Measurements from ENCODE around the gene VWA8. TPM values are rescaled to one million over a fixed set of nuclear protein-coding genes. Genes with fewer than 3 reads are reported as not detected.

The VWA8 gene
- polyA plus RNA-seq, 1 of the 3 experiments (the other 2 are of a cell fraction) = 5.5 TPM

DNA sequence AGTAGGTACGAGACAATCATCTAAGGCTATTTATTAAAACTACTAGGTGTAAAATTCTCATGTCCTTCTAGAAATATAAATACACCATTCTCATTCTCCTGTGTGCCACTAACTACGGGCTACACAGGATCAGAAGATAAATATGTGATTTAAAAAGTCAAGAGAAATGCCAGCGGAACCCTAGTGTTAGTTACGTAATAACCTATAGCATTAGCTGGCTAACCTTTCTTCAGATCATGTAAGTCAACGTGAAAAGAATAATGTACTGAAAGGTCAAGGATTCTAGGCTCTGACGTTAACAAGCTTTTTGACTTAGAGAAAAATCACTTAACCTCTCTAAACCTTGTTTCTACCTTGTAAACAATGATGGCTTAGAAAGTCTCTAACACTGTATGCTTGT is 381.7 kb downstream of the VWA8 start:
- Histone ChIP-seq H4K20me1 (ENCODE audit: insufficient read depth) (no peaks in the 10 kb centered on the region), H3K9me3 (no peaks in the 10 kb centered on the region), H3K9me2 (no peaks in the 10 kb centered on the region), H3K4me3 (ENCODE audit: low read depth in 2 of 2, low read length in 1 of 2) (no peak overlapping the region), H3K36me3 (replicated peaks in 1 of 2; ENCODE audit: control insufficient read depth in 1 of 2, insufficient read depth in 2 of 2, low read length in 1 of 2) (peaks cover 0 to 9% of the 10 kb centered on the region in 2 experiments), H3K9ac (no peak overlapping the region), H3K4me2 (no peak overlapping the region), H3K27me3 (ENCODE audit: insufficient read depth) (no peaks in the 10 kb centered on the region), H3K27ac (ENCODE audit: low read depth in 2 of 2, low read length in 1 of 2) (no peak overlapping the region), H3K4me1 (ENCODE audit: control insufficient read depth in 1 of 2, insufficient read depth in 2 of 2, low read depth in 1 of 2, low read length in 1 of 2) (no peaks in the 10 kb centered on the region), H3K79me2 (ENCODE audit: insufficient read depth) (no peaks in the 10 kb centered on the region), H3F3A (replicated peaks; ENCODE audit: insufficient read depth) (no peaks in the 10 kb centered on the region), H2AFZ (ENCODE audit: low read depth) (no peak overlapping the region)
- TF ChIP-seq GATA2 (CRISPR knock-in tag; IDR thresholded peaks at IDR 0.05) (no peak), RCOR1 (IDR thresholded peaks at IDR 0.05; ENCODE audit: low read length) (no peak)
- POLR2A ChIA-PET = no interaction called here
- DNase-seq = no peak
- 94% methylated on average over 6 of the region's 6 CpGs for WGBS (ENCODE audit: low lambda C conversion rate)
- CTCF ChIA-PET = interaction anchor here (1.7 kb wide), 1 partner anchor 10 kb away, joined by 4 read pairs; no protein-coding TSS in a partner anchor

DNA sequence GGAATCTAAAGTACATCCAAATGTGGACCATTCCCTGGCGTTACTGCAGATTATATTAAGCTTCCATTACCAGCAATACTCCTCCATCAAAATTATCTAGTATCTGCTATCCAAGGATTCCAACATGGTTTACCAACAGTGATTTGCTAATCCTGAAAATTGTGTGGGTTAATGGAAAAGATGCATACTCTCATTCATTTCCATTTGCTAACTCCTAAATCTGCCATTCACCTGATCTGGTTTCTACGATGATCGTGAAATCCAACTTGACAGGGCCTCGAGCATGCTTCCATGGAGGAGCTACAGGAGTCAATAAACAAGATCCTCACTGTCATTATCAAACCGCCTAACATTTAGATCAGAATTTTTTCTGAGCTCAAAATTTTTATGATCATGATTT is 382.5 kb downstream of the VWA8 start:
- H3K4me3 ChIP-seq (ENCODE audit: low read depth in 2 of 2, low read length in 1 of 2) = no peak overlapping the region
- no peaks in the 10 kb centered on the region for H3K79me2 ChIP-seq (ENCODE audit: insufficient read depth)
- no peaks in the 10 kb centered on the region for H3K27me3 ChIP-seq (ENCODE audit: insufficient read depth)
- no peaks in the 10 kb centered on the region for H4K20me1 ChIP-seq (ENCODE audit: insufficient read depth)
- no peak for DNase-seq
- ChIA-PET POLR2A (no interaction called here), CTCF (interaction anchor here (1.7 kb wide), 1 partner anchor 9 kb away, joined by 4 read pairs; no protein-coding TSS in a partner anchor)
- no peak overlapping the region for H3K27ac ChIP-seq (ENCODE audit: low read depth in 2 of 2, low read length in 1 of 2)
- H3K9ac ChIP-seq = no peak overlapping the region
- H3F3A ChIP-seq (replicated peaks; ENCODE audit: insufficient read depth) = no peaks in the 10 kb centered on the region
- peaks cover 0 to 3% of the 10 kb centered on the region in 2 experiments for H3K36me3 ChIP-seq (replicated peaks in 1 of 2; ENCODE audit: control insufficient read depth in 1 of 2, insufficient read depth in 2 of 2, low read length in 1 of 2)
- H3K9me2 ChIP-seq = no peaks in the 10 kb centered on the region
- TF ChIP-seq EP300 (IDR thresholded peaks at IDR 0.05; ENCODE audit: borderline replicate concordance in 1 of 2, low read depth in 1 of 2, low read length in 1 of 2) = no peak
- TF ChIP-seq MEF2A (IDR thresholded peaks at IDR 0.05; ENCODE audit: borderline replicate concordance, low read depth) = no peak
- TF ChIP-seq RAD21 (IDR thresholded peaks at IDR 0.05; ENCODE audit: low read length) = no peak
- no peak for TF ChIP-seq RCOR1 (IDR thresholded peaks at IDR 0.05; ENCODE audit: low read length)
- TF ChIP-seq FOXJ3 (CRISPR knock-in tag; IDR thresholded peaks at IDR 0.05) = no peak
- no peak for TF ChIP-seq CHD2 (IDR thresholded peaks at IDR 0.05; ENCODE audit: low read length, partially characterized antibody)
- no peak overlapping the region for H2AFZ ChIP-seq (ENCODE audit: low read depth)
- no peaks in the 10 kb centered on the region for H3K4me1 ChIP-seq (ENCODE audit: control insufficient read depth in 1 of 2, insufficient read depth in 2 of 2, low read depth in 1 of 2, low read length in 1 of 2)
- no peak overlapping the region for H3K4me2 ChIP-seq
- no peaks in the 10 kb centered on the region for H3K9me3 ChIP-seq
- WGBS (ENCODE audit: low lambda C conversion rate) = 86% methylated on average over 5 of the region's 5 CpGs

DNA sequence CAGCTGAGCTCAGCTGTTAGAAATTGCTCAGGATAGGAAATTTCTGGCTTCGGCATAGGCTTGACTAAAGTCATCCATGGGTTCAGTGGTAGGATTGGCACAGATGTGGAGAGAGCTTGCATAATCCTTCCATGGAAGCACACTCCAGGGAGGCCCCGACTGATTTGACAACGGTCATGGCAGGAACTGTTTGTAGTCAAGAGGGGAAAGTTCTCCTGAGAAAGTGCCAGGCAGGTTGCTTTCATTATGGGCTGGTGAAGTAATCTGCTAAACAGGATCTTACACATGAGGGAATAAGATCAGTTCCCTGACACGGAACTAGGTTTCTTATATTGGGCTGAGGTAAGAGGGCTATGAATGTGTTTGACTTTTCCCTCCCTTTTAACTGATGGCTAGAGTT is 383.5 kb downstream of the VWA8 start:
- Histone ChIP-seq H3F3A (replicated peaks; ENCODE audit: insufficient read depth) (no peaks in the 10 kb centered on the region), H3K4me1 (ENCODE audit: control insufficient read depth in 1 of 2, insufficient read depth in 2 of 2, low read depth in 1 of 2, low read length in 1 of 2) (no peaks in the 10 kb centered on the region), H3K79me2 (ENCODE audit: insufficient read depth) (no peaks in the 10 kb centered on the region), H3K9ac (no peak overlapping the region), H3K4me3 (ENCODE audit: low read depth in 2 of 2, low read length in 1 of 2) (no peak overlapping the region), H3K4me2 (no peak overlapping the region), H3K9me2 (no peaks in the 10 kb centered on the region), H3K9me3 (no peaks in the 10 kb centered on the region), H4K20me1 (ENCODE audit: insufficient read depth) (no peaks in the 10 kb centered on the region), H3K36me3 (replicated peaks in 1 of 2; ENCODE audit: control insufficient read depth in 1 of 2, insufficient read depth in 2 of 2, low read length in 1 of 2) (peaks cover 0 to 3% of the 10 kb centered on the region in 2 experiments), H3K27me3 (ENCODE audit: insufficient read depth) (no peaks in the 10 kb centered on the region), H3K27ac (ENCODE audit: low read depth in 2 of 2, low read length in 1 of 2) (no peak overlapping the region), H2AFZ (ENCODE audit: low read depth) (no peak overlapping the region)
- POLR2A ChIA-PET = no interaction called here
- WGBS (ENCODE audit: low lambda C conversion rate) = 90% methylated on average over 4 of the region's 4 CpGs
- CTCF ChIA-PET = no interaction called here
- no peak for DNase-seq
- TF ChIP-seq CHD2 (IDR thresholded peaks at IDR 0.05; ENCODE audit: low read length, partially characterized antibody) = no peak
- no peak for TF ChIP-seq SMC3 (IDR thresholded peaks at IDR 0.05; ENCODE audit: low read depth, low read length)
- TF ChIP-seq SIN3A (IDR thresholded peaks at IDR 0.05; ENCODE audit: borderline replicate concordance, low read depth, low read length) = no peak
- TF ChIP-seq, protein P1, sequence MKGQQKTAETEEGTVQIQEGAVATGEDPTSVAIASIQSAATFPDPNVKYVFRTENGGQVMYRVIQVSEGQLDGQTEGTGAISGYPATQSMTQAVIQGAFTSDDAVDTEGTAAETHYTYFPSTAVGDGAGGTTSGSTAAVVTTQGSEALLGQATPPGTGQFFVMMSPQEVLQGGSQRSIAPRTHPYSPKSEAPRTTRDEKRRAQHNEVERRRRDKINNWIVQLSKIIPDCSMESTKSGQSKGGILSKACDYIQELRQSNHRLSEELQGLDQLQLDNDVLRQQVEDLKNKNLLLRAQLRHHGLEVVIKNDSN (IDR thresholded peaks at IDR 0.05; ENCODE audit: borderline replicate concordance, low read depth) = no peak
- TF ChIP-seq EP300 (IDR thresholded peaks at IDR 0.05; ENCODE audit: borderline replicate concordance in 1 of 2, low read depth in 1 of 2, low read length in 1 of 2) = no peak
- no peak for TF ChIP-seq TCF12 (IDR thresholded peaks at IDR 0.05)
- no peak for TF ChIP-seq EZH2phosphoT487 (IDR thresholded peaks at IDR 0.05; ENCODE audit: borderline replicate concordance, low read depth)
- no peak for TF ChIP-seq GATA2 (CRISPR knock-in tag; IDR thresholded peaks at IDR 0.05)
- TF ChIP-seq, protein P2, sequence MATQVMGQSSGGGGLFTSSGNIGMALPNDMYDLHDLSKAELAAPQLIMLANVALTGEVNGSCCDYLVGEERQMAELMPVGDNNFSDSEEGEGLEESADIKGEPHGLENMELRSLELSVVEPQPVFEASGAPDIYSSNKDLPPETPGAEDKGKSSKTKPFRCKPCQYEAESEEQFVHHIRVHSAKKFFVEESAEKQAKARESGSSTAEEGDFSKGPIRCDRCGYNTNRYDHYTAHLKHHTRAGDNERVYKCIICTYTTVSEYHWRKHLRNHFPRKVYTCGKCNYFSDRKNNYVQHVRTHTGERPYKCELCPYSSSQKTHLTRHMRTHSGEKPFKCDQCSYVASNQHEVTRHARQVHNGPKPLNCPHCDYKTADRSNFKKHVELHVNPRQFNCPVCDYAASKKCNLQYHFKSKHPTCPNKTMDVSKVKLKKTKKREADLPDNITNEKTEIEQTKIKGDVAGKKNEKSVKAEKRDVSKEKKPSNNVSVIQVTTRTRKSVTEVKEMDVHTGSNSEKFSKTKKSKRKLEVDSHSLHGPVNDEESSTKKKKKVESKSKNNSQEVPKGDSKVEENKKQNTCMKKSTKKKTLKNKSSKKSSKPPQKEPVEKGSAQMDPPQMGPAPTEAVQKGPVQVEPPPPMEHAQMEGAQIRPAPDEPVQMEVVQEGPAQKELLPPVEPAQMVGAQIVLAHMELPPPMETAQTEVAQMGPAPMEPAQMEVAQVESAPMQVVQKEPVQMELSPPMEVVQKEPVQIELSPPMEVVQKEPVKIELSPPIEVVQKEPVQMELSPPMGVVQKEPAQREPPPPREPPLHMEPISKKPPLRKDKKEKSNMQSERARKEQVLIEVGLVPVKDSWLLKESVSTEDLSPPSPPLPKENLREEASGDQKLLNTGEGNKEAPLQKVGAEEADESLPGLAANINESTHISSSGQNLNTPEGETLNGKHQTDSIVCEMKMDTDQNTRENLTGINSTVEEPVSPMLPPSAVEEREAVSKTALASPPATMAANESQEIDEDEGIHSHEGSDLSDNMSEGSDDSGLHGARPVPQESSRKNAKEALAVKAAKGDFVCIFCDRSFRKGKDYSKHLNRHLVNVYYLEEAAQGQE (IDR thresholded peaks at IDR 0.05; ENCODE audit: low read depth, low read length) = no peak
- TF ChIP-seq MEF2A (IDR thresholded peaks at IDR 0.05; ENCODE audit: borderline replicate concordance, low read depth) = no peak
- TF ChIP-seq, protein P3, sequence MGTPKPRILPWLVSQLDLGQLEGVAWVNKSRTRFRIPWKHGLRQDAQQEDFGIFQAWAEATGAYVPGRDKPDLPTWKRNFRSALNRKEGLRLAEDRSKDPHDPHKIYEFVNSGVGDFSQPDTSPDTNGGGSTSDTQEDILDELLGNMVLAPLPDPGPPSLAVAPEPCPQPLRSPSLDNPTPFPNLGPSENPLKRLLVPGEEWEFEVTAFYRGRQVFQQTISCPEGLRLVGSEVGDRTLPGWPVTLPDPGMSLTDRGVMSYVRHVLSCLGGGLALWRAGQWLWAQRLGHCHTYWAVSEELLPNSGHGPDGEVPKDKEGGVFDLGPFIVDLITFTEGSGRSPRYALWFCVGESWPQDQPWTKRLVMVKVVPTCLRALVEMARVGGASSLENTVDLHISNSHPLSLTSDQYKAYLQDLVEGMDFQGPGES (IDR thresholded peaks at IDR 0.05; ENCODE audit: low read depth, low read length) = no peak
- no peak for TF ChIP-seq TEAD4 (IDR thresholded peaks at IDR 0.05; ENCODE audit: borderline replicate concordance, insufficient read depth)
- no peak for TF ChIP-seq JUND (IDR thresholded peaks at IDR 0.05)
- TF ChIP-seq NFIC (IDR thresholded peaks at IDR 0.05; ENCODE audit: borderline replicate concordance) = no peak
